Chondrocyte (in vitro differentiated cells): Measurements from ENCODE around the gene MGAT4B. TPM values are rescaled to one million over a fixed set of nuclear protein-coding genes. Genes with fewer than 3 reads are reported as not detected.
A peak's percentile ranks its signal among the peaks of the same experiment; 100 is the strongest.

ENCODE experiments used
- DNase-seq: peaks from one replicate; pipeline ENCODE4 v3.0.0; 2021; ENCODE audit warnings: mixed read lengths, low spot score
- H3K27ac Mint-ChIP-seq: one replicate; pipeline ENCODE4 v1.8.0; 2021; ENCODE audit warnings: mild to moderate bottlenecking, moderate library complexity, mixed read lengths; ENCODE audit not compliant: unreplicated experiment
- H3K27me3 Mint-ChIP-seq: 2 replicates; pipeline ENCODE4 v1.8.0; 2021; ENCODE audit warnings: low read depth, mixed read lengths
- H3K36me3 Mint-ChIP-seq: 2 replicates; pipeline ENCODE4 v1.8.0; 2021; ENCODE audit warnings: low read depth, mixed read lengths
- H3K4me1 Mint-ChIP-seq: 2 replicates; pipeline ENCODE4 v1.8.0; 2021; ENCODE audit warnings: low read depth, mild to moderate bottlenecking, mixed read lengths
- H3K4me3 Mint-ChIP-seq: one replicate; pipeline ENCODE4 v1.8.0; 2021; ENCODE audit warnings: mild to moderate bottlenecking, moderate library complexity, mixed read lengths; ENCODE audit not compliant: unreplicated experiment
- H3K9me3 Mint-ChIP-seq: 2 replicates; pipeline ENCODE4 v1.8.0; 2021; ENCODE audit warnings: low read depth, mixed read lengths
- total RNA-seq: library from RNA; stranded (reverse); gene quantifications from 3 replicates; pipeline ENCODE4 v1.2.1, GENCODE V29; 2021
- TF ChIP-seq, protein P1 (sequence below): fragments of 200-600 bp; sonication (generic); IDR thresholded peaks from 2 replicates; pipeline ENCODE4 v1.5.0; 2021; ENCODE audit warnings: antibody characterized with exemption, mild to moderate bottlenecking, moderate library complexity

Gene MGAT4B
- total RNA-seq, 1 donor from 2014 or later = 142 TPM

DNA sequence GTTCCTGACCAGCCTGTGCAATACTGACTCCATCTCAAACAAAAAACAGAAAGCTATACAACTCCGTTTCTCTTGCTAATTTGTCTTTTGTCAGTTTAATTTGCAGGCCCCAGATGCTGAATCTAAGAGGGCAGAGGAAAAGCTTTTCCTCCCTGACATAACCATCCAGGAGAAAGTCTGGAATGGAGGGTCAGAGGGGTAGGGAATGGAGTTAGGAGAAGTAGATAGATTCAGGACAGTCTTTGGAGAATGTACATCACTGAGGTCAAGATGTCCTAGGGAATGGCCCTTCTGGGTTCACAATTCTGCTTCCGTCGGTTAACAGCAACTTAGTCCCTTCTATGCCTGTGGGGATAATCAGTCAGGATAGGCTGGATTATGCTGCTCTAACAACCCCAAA is 7.4 kb upstream of the MGAT4B start:
- no peak for DNase-seq
- H3K4me1 Mint-ChIP-seq = peaks cover 15% of the 10 kb centered on the region
- no peak overlapping the region for H3K4me3 Mint-ChIP-seq
- H3K27me3 Mint-ChIP-seq = no peaks in the 10 kb centered on the region
- H3K36me3 Mint-ChIP-seq = peaks cover 5% of the 10 kb centered on the region
- TF ChIP-seq, protein P1, sequence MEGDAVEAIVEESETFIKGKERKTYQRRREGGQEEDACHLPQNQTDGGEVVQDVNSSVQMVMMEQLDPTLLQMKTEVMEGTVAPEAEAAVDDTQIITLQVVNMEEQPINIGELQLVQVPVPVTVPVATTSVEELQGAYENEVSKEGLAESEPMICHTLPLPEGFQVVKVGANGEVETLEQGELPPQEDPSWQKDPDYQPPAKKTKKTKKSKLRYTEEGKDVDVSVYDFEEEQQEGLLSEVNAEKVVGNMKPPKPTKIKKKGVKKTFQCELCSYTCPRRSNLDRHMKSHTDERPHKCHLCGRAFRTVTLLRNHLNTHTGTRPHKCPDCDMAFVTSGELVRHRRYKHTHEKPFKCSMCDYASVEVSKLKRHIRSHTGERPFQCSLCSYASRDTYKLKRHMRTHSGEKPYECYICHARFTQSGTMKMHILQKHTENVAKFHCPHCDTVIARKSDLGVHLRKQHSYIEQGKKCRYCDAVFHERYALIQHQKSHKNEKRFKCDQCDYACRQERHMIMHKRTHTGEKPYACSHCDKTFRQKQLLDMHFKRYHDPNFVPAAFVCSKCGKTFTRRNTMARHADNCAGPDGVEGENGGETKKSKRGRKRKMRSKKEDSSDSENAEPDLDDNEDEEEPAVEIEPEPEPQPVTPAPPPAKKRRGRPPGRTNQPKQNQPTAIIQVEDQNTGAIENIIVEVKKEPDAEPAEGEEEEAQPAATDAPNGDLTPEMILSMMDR = no peak
- no peak overlapping the region for H3K27ac Mint-ChIP-seq
- no peaks in the 10 kb centered on the region for H3K9me3 Mint-ChIP-seq

DNA sequence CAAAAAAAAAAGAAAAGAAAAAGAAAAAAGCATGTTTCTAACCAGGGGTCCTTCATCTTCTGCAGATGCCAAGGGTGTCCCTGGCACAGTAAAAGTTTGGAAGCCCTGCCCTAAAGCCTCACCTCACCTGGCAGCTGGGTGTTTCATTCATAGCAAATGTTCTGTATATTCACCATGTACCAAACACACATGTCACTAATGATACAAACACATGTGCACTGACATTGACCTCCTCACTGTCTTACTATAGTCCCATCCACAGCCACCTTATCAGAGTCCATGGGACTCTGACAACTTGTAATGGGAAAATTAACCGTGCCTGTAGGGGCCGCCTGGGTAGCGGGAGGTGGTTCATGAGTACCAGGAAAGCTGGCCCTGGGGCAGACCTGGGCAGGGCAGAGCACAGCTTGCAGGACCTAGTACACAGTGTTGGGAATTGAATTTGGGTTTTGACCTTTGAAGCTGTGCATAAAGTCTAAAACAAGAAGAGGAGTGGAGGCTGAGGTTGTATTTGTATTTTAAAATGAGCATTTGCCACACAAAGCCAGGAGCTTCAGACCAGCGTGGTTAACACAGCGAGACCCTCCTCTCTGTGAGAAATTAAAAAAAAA is 6.4 kb upstream of the MGAT4B start:
- no peaks in the 10 kb centered on the region for H3K27me3 Mint-ChIP-seq
- H3K4me1 Mint-ChIP-seq = peaks cover 7% of the 10 kb centered on the region
- no peak overlapping the region for H3K4me3 Mint-ChIP-seq
- DNase-seq = no peak
- peaks cover 5% of the 10 kb centered on the region for H3K36me3 Mint-ChIP-seq
- TF ChIP-seq, protein P1 = no peak
- H3K27ac Mint-ChIP-seq = no peak overlapping the region
- no peaks in the 10 kb centered on the region for H3K9me3 Mint-ChIP-seq

DNA sequence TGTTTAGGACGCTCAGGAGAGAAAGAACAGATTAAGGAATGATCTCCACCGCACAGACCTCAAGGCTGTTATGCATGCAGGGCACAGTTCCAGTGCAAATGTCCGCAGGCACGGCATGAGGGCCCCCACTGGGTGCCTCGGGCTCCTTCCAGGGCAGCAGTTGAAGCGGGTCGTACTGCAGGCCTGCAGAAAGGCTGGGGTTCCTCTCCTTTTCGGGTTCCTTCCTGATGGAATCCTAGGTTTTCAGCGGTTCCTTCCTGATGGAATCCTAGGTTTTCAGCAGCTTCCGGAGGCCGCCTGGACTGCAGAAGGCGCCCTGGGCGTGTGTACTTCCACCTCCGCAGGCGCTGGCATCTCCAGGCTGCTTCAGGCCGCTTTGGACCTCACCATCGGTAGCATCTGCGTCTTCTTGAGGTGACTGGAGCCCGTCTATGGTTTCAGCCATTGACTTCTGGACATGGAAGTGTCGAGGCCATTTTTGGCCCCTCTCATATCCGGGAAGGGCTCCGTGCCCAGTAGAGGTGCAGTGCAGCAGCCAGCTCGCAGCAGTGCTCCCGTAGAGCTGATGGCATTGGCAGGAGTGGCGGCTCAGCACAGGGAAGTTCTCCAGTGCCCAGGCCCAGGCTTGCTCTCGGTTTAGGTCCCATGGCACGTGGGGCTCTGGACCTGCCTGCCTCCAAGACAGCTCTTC is 5.6 kb upstream of the MGAT4B start:
- no peak for DNase-seq
- no peak overlapping the region for H3K27ac Mint-ChIP-seq
- H3K36me3 Mint-ChIP-seq = peaks cover 5% of the 10 kb centered on the region
- H3K4me3 Mint-ChIP-seq = no peak overlapping the region
- TF ChIP-seq, protein P1 = no peak
- H3K27me3 Mint-ChIP-seq = no peaks in the 10 kb centered on the region
- H3K4me1 Mint-ChIP-seq = peaks cover under 1% of the 10 kb centered on the region
- no peaks in the 10 kb centered on the region for H3K9me3 Mint-ChIP-seq

GRCh38 chr5:179805529-179806249 is 977 bp downstream of the MGAT4B start:
- Mint-ChIP-seq H3K36me3 (peaks cover 5% of the 10 kb centered on the region), H3K4me1 (peaks cover 20% of the 10 kb centered on the region), H3K27me3 (no peaks in the 10 kb centered on the region), H3K4me3 (peak overlapping the region; percentile 83), H3K9me3 (no peaks in the 10 kb centered on the region), H3K27ac (peak overlapping the region; percentile 70)
- no peak for DNase-seq
- TF ChIP-seq, protein P1 = peak; percentile 30

DNA sequence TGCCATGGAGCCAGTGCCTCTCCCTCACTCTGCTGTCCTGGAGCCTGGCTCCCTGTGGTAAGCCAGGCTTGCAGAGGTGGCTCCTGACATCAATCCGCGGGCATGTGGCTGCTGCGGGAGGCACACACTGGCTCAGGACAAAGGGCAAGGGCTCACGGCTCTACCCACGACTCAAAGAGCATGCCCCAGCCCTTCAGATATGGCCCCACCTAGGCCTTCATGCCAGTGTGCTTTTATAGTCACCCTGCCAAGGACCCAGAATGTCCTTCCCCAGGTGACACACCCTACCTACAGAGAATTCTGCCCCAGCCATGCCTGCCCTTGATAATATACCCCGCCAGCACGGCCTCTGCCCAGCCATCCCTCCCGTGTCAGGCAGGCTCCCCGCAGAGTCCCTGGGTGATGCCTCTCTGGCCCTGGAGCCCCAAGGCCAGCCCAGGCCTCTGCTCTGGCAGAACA is 1.6 kb downstream of the MGAT4B start:
- peaks cover 20% of the 10 kb centered on the region for H3K4me1 Mint-ChIP-seq

More for the DNA sequence above, 1.6 kb downstream of the MGAT4B start:
- TF ChIP-seq, protein P1 = no peak
- Mint-ChIP-seq H3K9me3 (no peaks in the 10 kb centered on the region), H3K36me3 (peaks cover 5% of the 10 kb centered on the region), H3K27ac (peak overlapping the region; percentile 70), H3K27me3 (no peaks in the 10 kb centered on the region), H3K4me3 (peak overlapping the region; percentile 83)
- no peak for DNase-seq
